Neuronal stem cell (in vitro differentiated cells): ENCODE results near the gene PTPRE.

Source experiments
- DNase-seq: peaks from one replicate; pipeline ENCODE4 v3.0.0-alpha.2; 2013; ENCODE audit warnings: low spot score
- H2AFZ ChIP-seq: one replicate; pipeline ENCODE4 v1.6.1; 2013; ENCODE audit warnings: mild to moderate bottlenecking, low read length, inconsistent platforms
- H2AK5ac ChIP-seq: 2 replicates; pipeline ENCODE4 v1.6.1; 2013; ENCODE audit warnings: low read depth, mild to moderate bottlenecking, inconsistent platforms, low read length, moderate library complexity, mixed read lengths
- H2BK120ac ChIP-seq: 2 replicates; pipeline ENCODE4 v1.6.1; 2013; ENCODE audit warnings: low read depth, mild to moderate bottlenecking, inconsistent platforms, low read length, moderate library complexity, mixed read lengths
- H2BK12ac ChIP-seq: one replicate; pipeline ENCODE4 v1.6.1; 2013; ENCODE audit warnings: low read length, inconsistent platforms
- H2BK15ac ChIP-seq: 2 replicates; pipeline ENCODE4 v1.6.1; 2013; ENCODE audit warnings: mild to moderate bottlenecking, low read length, inconsistent platforms, mixed read lengths
- H2BK5ac ChIP-seq: one replicate; pipeline ENCODE4 v1.6.1; 2013; ENCODE audit warnings: inconsistent platforms, mild to moderate bottlenecking, low read length, moderate library complexity
- H3K14ac ChIP-seq: one replicate; pipeline ENCODE4 v1.6.1; 2013; ENCODE audit warnings: low read length, inconsistent platforms
- H3K18ac ChIP-seq: 2 replicates; pipeline ENCODE4 v1.6.1; 2013; ENCODE audit warnings: low read length, inconsistent platforms
- H3K23ac ChIP-seq: 2 replicates; pipeline ENCODE4 v1.6.1; 2013; ENCODE audit warnings: low read depth, mild to moderate bottlenecking, mixed read lengths, low read length, inconsistent platforms; ENCODE audit not compliant: poor library complexity
- H3K27ac ChIP-seq: replicated peaks from 3 replicates; pipeline ENCODE4 v1.5.1; 2013; ENCODE audit warnings: low read length, inconsistent platforms
- H3K27me3 ChIP-seq, 3 experiments: 2 replicates each; pipeline ENCODE4 v1.6.1; 2013; ENCODE audit warnings: low read length in 3 of 3, mild to moderate bottlenecking in 2 of 3, inconsistent platforms in 1 of 3, low read depth in 1 of 3, mixed read lengths in 1 of 3, moderate library complexity in 1 of 3; ENCODE audit not compliant: control insufficient read depth in 3 of 3, insufficient read depth in 3 of 3
- H3K36me3 ChIP-seq, 2 donors: replicated peaks in 1 of 2; 2 replicates each; pipeline ENCODE4 v1.6.1; 2013; ENCODE audit warnings: low read length in 2 of 2; ENCODE audit not compliant: control insufficient read depth in 2 of 2, insufficient read depth in 2 of 2
- H3K4ac ChIP-seq: 2 replicates; pipeline ENCODE4 v1.6.1; 2013; ENCODE audit warnings: inconsistent platforms, mild to moderate bottlenecking, low read length, moderate library complexity
- H3K4me1 ChIP-seq, 2 donors: 1 replicate in 1 of 2; 2 replicates in 1 of 2; pipeline ENCODE4 v1.6.1; 2013; ENCODE audit warnings: low read length in 2 of 2, low read depth in 1 of 2; ENCODE audit not compliant: control insufficient read depth in 2 of 2, insufficient read depth in 1 of 2
- H3K4me2 ChIP-seq: one replicate; pipeline ENCODE4 v1.6.1; 2013; ENCODE audit warnings: mild to moderate bottlenecking, low read length, inconsistent platforms; ENCODE audit not compliant: insufficient read depth, poor library complexity, severe bottlenecking
- H3K4me3 ChIP-seq, 2 donors: 2 replicates each; pipeline ENCODE4 v1.5.1; 2013; ENCODE audit warnings: low read length in 2 of 2, mild to moderate bottlenecking in 2 of 2, inconsistent platforms in 1 of 2, moderate library complexity in 1 of 2
- H3K79me1 ChIP-seq: one replicate; pipeline ENCODE4 v1.6.1; 2013; ENCODE audit warnings: low read depth, mild to moderate bottlenecking, inconsistent platforms, low read length, moderate library complexity
- H3K9ac ChIP-seq: one replicate; pipeline ENCODE4 v1.6.1; 2013; ENCODE audit warnings: mild to moderate bottlenecking, low read depth, low read length, inconsistent platforms; ENCODE audit not compliant: poor library complexity
- H3K9me3 ChIP-seq, 2 donors: replicated peaks in 1 of 2; 2 replicates each; pipeline versions ENCODE3 to v1.6.1; 2013; ENCODE audit warnings: low read length in 2 of 2, mild to moderate bottlenecking in 2 of 2, inconsistent platforms in 1 of 2, low read depth in 1 of 2, mixed read lengths in 1 of 2, moderate library complexity in 1 of 2; ENCODE audit not compliant: control insufficient read depth in 2 of 2, insufficient read depth in 1 of 2
- H4K8ac ChIP-seq: one replicate; pipeline ENCODE4 v1.6.1; 2013; ENCODE audit warnings: low read depth, mild to moderate bottlenecking, inconsistent platforms, low read length, moderate library complexity
- H4K91ac ChIP-seq: one replicate; pipeline ENCODE4 v1.6.1; 2013; ENCODE audit warnings: low read length, low read depth, mild to moderate bottlenecking, inconsistent platforms; ENCODE audit not compliant: poor library complexity
- WGBS, 2 donors: extraction: QIAGEN DNeasy Blood & Tissue Kit; methylation state at CpG; one replicate each; pipeline ENCODE4 v1.1.7; 2013; ENCODE audit warnings: missing lambda C conversion rate in 2 of 2, mixed read lengths in 1 of 2; ENCODE audit not compliant: insufficient read length in 2 of 2, insufficient replicate concordance in 1 of 2; ENCODE audit errors: extremely low coverage in 2 of 2; 5-methylcytosine and 5-hydroxymethylcytosine counted together

Gene PTPRE

DNA sequence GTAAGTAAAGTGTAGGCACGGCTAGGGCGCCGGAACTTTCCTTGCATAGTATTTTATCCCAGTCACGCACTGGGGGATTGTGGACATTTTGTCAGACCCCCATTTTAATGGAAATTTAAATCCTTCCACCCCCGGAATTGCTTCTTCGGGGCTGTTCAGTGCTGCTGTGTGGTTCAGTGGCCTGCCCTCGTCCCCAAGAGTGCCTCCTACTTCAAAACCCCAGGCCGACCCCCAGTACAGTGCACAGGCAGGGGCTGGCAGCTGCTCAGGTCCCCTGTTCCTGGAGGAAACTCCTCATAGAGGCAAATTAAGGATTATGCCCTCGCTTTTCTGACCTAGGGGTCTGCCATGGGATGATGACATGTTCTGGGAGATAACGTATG, 94.5 kb downstream of the PTPRE start:
- H4K91ac ChIP-seq, result no peak overlapping the region
- H3K18ac ChIP-seq, result no peak overlapping the region
- H2BK15ac ChIP-seq, result no peak overlapping the region
- no peak overlapping the region for H2BK12ac ChIP-seq
- H3K79me1 ChIP-seq, result no peaks in the 10 kb centered on the region
- no peak overlapping the region for H3K4ac ChIP-seq
- no peak overlapping the region for H2AK5ac ChIP-seq
- H3K9ac ChIP-seq, result no peak overlapping the region
- no peaks in the 10 kb centered on the region for H3K9me3 ChIP-seq
- H3K4me1 ChIP-seq, result peaks cover 6 to 12% of the 10 kb centered on the region in 2 donors
- no peak overlapping the region for H2BK5ac ChIP-seq
- no peak overlapping the region for H4K8ac ChIP-seq
- DNase-seq, result no peak
- no peak overlapping the region for H3K4me2 ChIP-seq
- no peaks in the 10 kb centered on the region for H3K36me3 ChIP-seq
- H3K4me3 ChIP-seq, result no peak overlapping the region
- H3K23ac ChIP-seq, result peak overlapping the region; percentile 22
- no peak overlapping the region for H3K14ac ChIP-seq
- no CpG with 5 or more reads among the region's 10 CpGs for WGBS, 2 donors
- peaks cover 0 to 16% (median 0%) of the 10 kb centered on the region in 3 experiments for H3K27me3 ChIP-seq
- H2AFZ ChIP-seq, result no peak overlapping the region
- no peak overlapping the region for H3K27ac ChIP-seq
- no peak overlapping the region for H2BK120ac ChIP-seq

DNA sequence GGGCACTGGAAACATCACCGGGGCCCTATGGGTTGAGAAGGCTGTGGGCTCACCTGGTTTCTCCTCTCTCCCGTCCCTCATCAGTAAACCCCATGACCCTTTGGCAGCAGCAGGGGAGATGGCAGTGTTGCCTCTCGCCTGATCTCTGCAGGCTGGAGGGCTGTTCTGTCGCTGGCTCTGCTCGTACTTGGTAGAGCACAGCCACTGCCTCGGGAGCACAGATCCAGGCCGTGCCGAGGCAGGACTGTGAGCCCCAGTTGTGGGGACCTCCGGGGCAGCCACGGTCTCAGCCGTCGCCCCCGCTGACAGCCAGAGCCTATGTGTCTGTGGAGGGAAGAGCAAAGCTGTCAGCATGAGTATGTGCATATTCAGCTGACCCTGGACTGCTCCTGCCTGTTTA, 94.9 kb downstream of the PTPRE start:
- peaks cover 6 to 12% of the 10 kb centered on the region in 2 donors for H3K4me1 ChIP-seq
- no peaks in the 10 kb centered on the region for H3K79me1 ChIP-seq
- no peak overlapping the region for H3K4me3 ChIP-seq
- no CpG with 5 or more reads among the region's 13 CpGs for WGBS, 2 donors
- H2BK12ac ChIP-seq, result no peak overlapping the region
- H3K36me3 ChIP-seq, result no peaks in the 10 kb centered on the region
- no peak overlapping the region for H2BK15ac ChIP-seq
- H2BK5ac ChIP-seq, result no peak overlapping the region
- peak overlapping the region; percentile 74 for H2BK120ac ChIP-seq
- H3K23ac ChIP-seq, result peak overlapping the region; percentile 22
- H3K27me3 ChIP-seq, result peaks cover 0 to 16% (median 0%) of the 10 kb centered on the region in 3 experiments
- peak overlapping the region; percentile 52 for H3K18ac ChIP-seq
- H3K9me3 ChIP-seq, result no peaks in the 10 kb centered on the region
- H3K27ac ChIP-seq, result no peak overlapping the region
- H3K4ac ChIP-seq, result peak overlapping the region; percentile 26
- no peak overlapping the region for H3K9ac ChIP-seq
- H2AK5ac ChIP-seq, result no peak overlapping the region
- no peak overlapping the region for H3K4me2 ChIP-seq
- DNase-seq, result no peak
- H2AFZ ChIP-seq, result no peak overlapping the region
- peak overlapping the region; percentile 92 for H3K14ac ChIP-seq
- no peak overlapping the region for H4K8ac ChIP-seq
- H4K91ac ChIP-seq, result no peak overlapping the region

DNA sequence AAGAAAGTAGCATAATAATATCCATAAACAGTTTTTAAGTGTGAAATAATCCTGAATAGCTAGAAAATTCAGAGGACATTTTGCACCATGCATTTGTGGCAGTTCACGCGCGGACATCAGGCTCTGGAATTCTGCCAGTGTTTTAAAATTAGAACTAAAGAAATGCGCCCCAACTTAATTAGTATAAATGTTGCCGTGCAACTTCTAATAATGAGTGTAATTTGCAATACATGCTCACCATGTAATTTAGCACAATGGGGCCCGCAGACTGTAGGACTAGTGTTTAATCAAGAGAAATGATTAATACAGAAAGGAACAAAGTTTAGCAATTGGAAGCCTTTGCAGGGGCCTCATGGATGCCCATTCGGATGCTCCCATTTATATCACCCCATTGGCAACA, 96.6 kb downstream of the PTPRE start:
- Histone ChIP-seq H2BK120ac (no peak overlapping the region), H2BK15ac (no peak overlapping the region), H4K8ac (no peak overlapping the region), H3K27ac (no peak overlapping the region), H3K23ac (no peak overlapping the region), H3K79me1 (no peaks in the 10 kb centered on the region), H3K4ac (no peak overlapping the region), H3K9me3 (no peaks in the 10 kb centered on the region), H2AFZ (no peak overlapping the region), H3K4me1 (peaks cover 0 to 1% of the 10 kb centered on the region in 2 donors), H3K36me3 (no peaks in the 10 kb centered on the region), H3K9ac (no peak overlapping the region), H2BK12ac (no peak overlapping the region), H2BK5ac (no peak overlapping the region), H3K4me3 (no peak overlapping the region), H3K4me2 (no peak overlapping the region), H3K27me3 (peaks cover 0 to 8% (median 0%) of the 10 kb centered on the region in 3 experiments), H2AK5ac (no peak overlapping the region), H3K18ac (no peak overlapping the region), H3K14ac (no peak overlapping the region), H4K91ac (no peak overlapping the region)
- DNase-seq, result no peak
- WGBS, 2 donors, result no CpG with 5 or more reads among the region's 7 CpGs

DNA sequence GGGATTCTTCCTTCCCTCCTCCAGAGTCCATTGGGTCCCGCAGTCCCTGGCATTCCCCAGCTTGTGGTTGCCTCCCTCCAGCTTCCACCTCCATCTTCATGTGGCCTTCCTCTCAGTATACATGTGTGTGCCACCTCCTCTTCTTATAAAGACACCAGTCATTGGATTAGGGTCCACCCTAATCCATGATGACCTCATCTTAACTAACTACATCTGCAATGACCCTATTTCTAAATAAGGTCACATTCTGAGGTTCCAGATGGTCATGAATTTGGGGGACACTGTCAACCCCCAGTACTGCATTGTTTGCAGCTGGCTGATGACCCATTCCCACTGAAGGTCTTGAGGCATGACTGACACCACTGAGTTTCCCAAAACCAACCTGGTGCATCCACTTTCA, 99.0 kb downstream of the PTPRE start:
- no peak overlapping the region for H3K4me2 ChIP-seq
- no peak overlapping the region for H3K27ac ChIP-seq
- no peak overlapping the region for H3K4ac ChIP-seq
- H2BK5ac ChIP-seq, result no peak overlapping the region
- H3K18ac ChIP-seq, result no peak overlapping the region
- H3K27me3 ChIP-seq, result peaks cover 0 to 7% (median 0%) of the 10 kb centered on the region in 3 experiments
- no peak overlapping the region for H4K8ac ChIP-seq
- H3K4me3 ChIP-seq, result no peak overlapping the region
- H2BK15ac ChIP-seq, result no peak overlapping the region
- no peak for DNase-seq
- H3K36me3 ChIP-seq, result no peaks in the 10 kb centered on the region
- H3K14ac ChIP-seq, result no peak overlapping the region
- no peak overlapping the region for H2AK5ac ChIP-seq
- H3K23ac ChIP-seq, result no peak overlapping the region
- H3K4me1 ChIP-seq, result no peaks in the 10 kb centered on the region
- no peak overlapping the region for H2BK120ac ChIP-seq
- no peak overlapping the region for H3K9ac ChIP-seq
- no peaks in the 10 kb centered on the region for H3K79me1 ChIP-seq
- no peak overlapping the region for H4K91ac ChIP-seq
- whole genome bisulfite sequencing, 2 donors, result no CpG with 5 or more reads among the region's 1 CpG
- H2AFZ ChIP-seq, result no peak overlapping the region
- no peaks in the 10 kb centered on the region for H3K9me3 ChIP-seq
- no peak overlapping the region for H2BK12ac ChIP-seq
